Sigmoid colon (tissue), 7 donors: ENCODE data around the gene VAC14. TPM values are rescaled to one million over a fixed set of nuclear protein-coding genes. Genes with fewer than 3 reads are reported as not detected.
"Not testable (repeated sequence)": the region's sequence is repeated elsewhere in the genome, so short reads cannot be mapped to it uniquely, and the experiment has no call there.

Experiments
- DNase-seq: peaks from one replicate; pipeline ENCODE4 v3.0.0-alpha.2; 2019
- H3K27ac ChIP-seq, 4 donors: fragments of 200-600 bp; sonication (generic); one replicate each; pipeline ENCODE4 v1.5.1; 2016 to 2019; ENCODE audit warnings: mild to moderate bottlenecking in 1 of 4
- H3K27me3 ChIP-seq, 3 donors: fragments of 200-600 bp; sonication (generic); one replicate each; pipeline ENCODE4 v1.5.1; 2019; ENCODE audit warnings: mild to moderate bottlenecking in 1 of 3
- H3K36me3 ChIP-seq, 4 donors: fragments of 200-600 bp; sonication (generic); one replicate each; pipeline ENCODE4 v1.5.1; 2016 to 2019
- H3K4me1 ChIP-seq, 4 donors: fragments of 200-600 bp; sonication (generic); one replicate each; pipeline ENCODE4 v1.5.1; 2017 to 2019
- H3K4me3 ChIP-seq, 4 donors: fragments of 200-600 bp; sonication (generic); one replicate each; pipeline ENCODE4 v1.5.1; 2017 to 2019; ENCODE audit warnings: mild to moderate bottlenecking in 2 of 4, moderate library complexity in 1 of 4
- H3K9me3 ChIP-seq, 4 donors: fragments of 200-600 bp in 3 of 4; sonication (generic) in 3 of 4; one replicate each; pipeline versions ENCODE4 v1.5.1 to v1.6.1; 2013 to 2019
- EP300 ChIP-seq, 4 donors: sonication (generic); formaldehyde crosslinking; IDR thresholded peaks; one replicate each; pipeline ENCODE4 v1.6.1; 2017; ENCODE audit warnings: antibody characterized with exemption in 4 of 4
- POLR2A ChIP-seq, 2 donors: fragments of 450-650 bp; IDR thresholded peaks; one replicate each; pipeline ENCODE4 v1.6.1; 2016; ENCODE audit warnings: antibody characterized with exemption in 2 of 2, mild to moderate bottlenecking in 2 of 2, moderate library complexity in 2 of 2
- POLR2AphosphoS5 ChIP-seq, 4 donors: sonication (generic); formaldehyde crosslinking; IDR thresholded peaks; one replicate each; pipeline ENCODE4 v1.6.1; 2017; ENCODE audit warnings: antibody characterized with exemption in 4 of 4
- WGBS, 2 donors: extraction: QIAGEN DNeasy Blood & Tissue Kit; methylation state at CpG; one replicate each; pipeline ENCODE4 v1.1.7; 2013; 5-methylcytosine and 5-hydroxymethylcytosine counted together
- intact Hi-C: fragments of 100-400 bp; cut with DNase I; formaldehyde crosslinking; loops from one replicate; pipeline ENCODE4 v1.15.1; 2023
- polyA plus RNA-seq, 3 donors: library from polyadenylated mRNA; stranded (reverse); fragments of 200-250 nt; gene quantifications; one replicate each; pipeline ENCODE4 v1.2.3, GENCODE V29; 2013
- total RNA-seq, 4 donors: library from RNA; depleted of rRNA; stranded (reverse); fragments of >200 nt; gene quantifications; one replicate each; pipeline ENCODE4 v1.1.0, GENCODE V29; 2016
- TF ChIP-seq, protein P1 (sequence below), 4 experiments: fragments of 450-650 bp in 3 of 4; fragments of 200-600 bp in 1 of 4; IDR thresholded peaks; one replicate each; pipeline ENCODE4 v1.5.1; 2016 to 2019; ENCODE audit warnings: antibody characterized with exemption in 4 of 4, mild to moderate bottlenecking in 3 of 4, moderate library complexity in 2 of 4
- donor health status: healthy with polysubstance abuse.
- donor health status: Bipolar disorder and iron deficiency.
- donor health status: healthy.

VAC14 gene
- total and polyA plus RNA-seq, 7 donors = 16.8 to 36.2 (median 22.1) TPM

DNA sequence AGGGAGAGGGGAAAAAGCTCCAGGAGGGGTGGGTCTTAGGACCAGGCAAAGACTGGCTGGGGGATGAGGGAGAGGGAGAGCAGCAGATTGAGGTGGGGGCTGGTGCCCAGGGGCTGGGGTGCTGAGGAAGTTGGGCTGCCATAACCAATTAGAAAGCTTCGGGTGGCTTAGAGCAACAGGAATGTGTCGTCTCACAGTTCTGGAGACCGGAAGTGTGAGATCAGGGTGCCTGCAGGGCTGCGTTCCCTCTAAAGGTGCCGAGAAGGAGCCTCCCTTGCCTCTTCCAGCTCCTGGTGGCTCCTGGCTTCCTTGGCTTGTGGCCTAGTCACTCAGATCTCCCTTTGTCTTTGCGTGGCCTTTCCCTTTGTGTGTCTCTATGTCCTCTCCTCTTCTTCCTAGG is 152.4 kb downstream of the VAC14 start:
- Histone ChIP-seq H3K36me3 (no peaks in the 10 kb centered on the region), H3K4me1 (peaks cover 0 to 6% (median 0%) of the 10 kb centered on the region in 4 donors), H3K27me3 (no peaks in the 10 kb centered on the region), H3K9me3 (no peaks in the 10 kb centered on the region), H3K27ac (no peak overlapping the region), H3K4me3 (no peak overlapping the region)
- DNase-seq = no peak
- intact Hi-C loops = no loop called here
- WGBS, 2 donors = 91% methylated on average over 6 of the region's 6 CpGs
- no peak for TF ChIP-seq POLR2AphosphoS5 (IDR thresholded peaks at IDR 0.05)
- no peak for TF ChIP-seq POLR2A (IDR thresholded peaks at IDR 0.05)
- TF ChIP-seq, protein P1, sequence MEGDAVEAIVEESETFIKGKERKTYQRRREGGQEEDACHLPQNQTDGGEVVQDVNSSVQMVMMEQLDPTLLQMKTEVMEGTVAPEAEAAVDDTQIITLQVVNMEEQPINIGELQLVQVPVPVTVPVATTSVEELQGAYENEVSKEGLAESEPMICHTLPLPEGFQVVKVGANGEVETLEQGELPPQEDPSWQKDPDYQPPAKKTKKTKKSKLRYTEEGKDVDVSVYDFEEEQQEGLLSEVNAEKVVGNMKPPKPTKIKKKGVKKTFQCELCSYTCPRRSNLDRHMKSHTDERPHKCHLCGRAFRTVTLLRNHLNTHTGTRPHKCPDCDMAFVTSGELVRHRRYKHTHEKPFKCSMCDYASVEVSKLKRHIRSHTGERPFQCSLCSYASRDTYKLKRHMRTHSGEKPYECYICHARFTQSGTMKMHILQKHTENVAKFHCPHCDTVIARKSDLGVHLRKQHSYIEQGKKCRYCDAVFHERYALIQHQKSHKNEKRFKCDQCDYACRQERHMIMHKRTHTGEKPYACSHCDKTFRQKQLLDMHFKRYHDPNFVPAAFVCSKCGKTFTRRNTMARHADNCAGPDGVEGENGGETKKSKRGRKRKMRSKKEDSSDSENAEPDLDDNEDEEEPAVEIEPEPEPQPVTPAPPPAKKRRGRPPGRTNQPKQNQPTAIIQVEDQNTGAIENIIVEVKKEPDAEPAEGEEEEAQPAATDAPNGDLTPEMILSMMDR (IDR thresholded peaks at IDR 0.05) = no peak
- TF ChIP-seq EP300 (IDR thresholded peaks at IDR 0.05) = no peak

DNA sequence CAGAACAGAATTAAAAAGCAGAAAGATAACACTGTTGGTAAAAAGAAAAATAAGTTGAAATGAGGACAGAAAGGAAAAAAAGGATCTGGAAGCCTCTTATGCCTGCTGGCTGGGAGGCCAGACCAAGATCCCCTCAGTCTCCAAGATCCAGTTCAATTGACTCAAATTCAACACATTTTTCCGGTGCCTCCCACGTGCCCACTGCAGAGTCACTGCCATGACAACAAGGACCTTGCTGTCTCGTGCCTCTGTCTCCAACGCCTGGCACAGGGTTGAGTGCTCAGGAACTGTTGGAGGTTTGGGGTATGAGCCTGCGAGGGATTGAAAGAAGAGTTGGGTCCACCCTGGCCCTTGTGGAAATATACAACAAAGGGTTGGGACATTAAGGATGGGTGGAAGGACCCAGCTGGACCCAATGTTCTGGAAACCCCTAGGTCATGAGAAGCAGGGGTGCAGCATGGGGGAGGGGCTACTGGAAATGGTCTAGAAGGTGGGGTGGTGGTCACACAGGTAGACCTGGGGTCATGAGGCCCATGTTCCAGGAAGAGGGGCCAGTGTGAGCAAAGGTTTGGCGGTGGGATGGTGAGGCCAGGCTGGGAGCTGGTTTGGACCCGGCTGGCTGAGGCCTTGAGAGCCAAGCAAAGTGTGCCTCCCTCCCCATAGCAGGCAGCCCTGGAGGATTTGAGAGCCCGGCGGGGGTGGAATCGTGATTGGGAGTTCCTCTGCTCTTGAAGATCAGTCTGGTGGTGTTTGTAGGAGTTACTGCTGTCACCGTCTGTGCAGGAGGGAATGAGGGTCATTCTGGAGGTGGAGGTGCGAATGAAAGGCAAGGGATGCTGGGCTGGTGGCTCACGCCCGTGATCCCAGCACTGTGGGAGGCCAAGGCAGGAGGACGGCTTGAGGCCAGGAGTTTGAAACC is 153.3 kb downstream of the VAC14 start:
- H3K27me3 ChIP-seq = no peaks in the 10 kb centered on the region
- TF ChIP-seq, protein P1 (IDR thresholded peaks at IDR 0.05) = no peak
- TF ChIP-seq POLR2A (IDR thresholded peaks at IDR 0.05) (no peak), POLR2AphosphoS5 (IDR thresholded peaks at IDR 0.05) (no peak), EP300 (IDR thresholded peaks at IDR 0.05) (no peak)
- intact Hi-C loops = no loop called here
- H3K9me3 ChIP-seq = no peaks in the 10 kb centered on the region
- DNase-seq = no peak
- WGBS, 2 donors = 88 to 89% methylated on average over 15 of the region's 15 CpGs
- H3K4me1 ChIP-seq = peaks cover 0 to 6% (median 0%) of the 10 kb centered on the region in 4 donors
- no peaks in the 10 kb centered on the region for H3K36me3 ChIP-seq
- no peak overlapping the region for H3K4me3 ChIP-seq
- H3K27ac ChIP-seq = peak overlapping the region in 2 of 4 donors; percentile 9 to 65

DNA sequence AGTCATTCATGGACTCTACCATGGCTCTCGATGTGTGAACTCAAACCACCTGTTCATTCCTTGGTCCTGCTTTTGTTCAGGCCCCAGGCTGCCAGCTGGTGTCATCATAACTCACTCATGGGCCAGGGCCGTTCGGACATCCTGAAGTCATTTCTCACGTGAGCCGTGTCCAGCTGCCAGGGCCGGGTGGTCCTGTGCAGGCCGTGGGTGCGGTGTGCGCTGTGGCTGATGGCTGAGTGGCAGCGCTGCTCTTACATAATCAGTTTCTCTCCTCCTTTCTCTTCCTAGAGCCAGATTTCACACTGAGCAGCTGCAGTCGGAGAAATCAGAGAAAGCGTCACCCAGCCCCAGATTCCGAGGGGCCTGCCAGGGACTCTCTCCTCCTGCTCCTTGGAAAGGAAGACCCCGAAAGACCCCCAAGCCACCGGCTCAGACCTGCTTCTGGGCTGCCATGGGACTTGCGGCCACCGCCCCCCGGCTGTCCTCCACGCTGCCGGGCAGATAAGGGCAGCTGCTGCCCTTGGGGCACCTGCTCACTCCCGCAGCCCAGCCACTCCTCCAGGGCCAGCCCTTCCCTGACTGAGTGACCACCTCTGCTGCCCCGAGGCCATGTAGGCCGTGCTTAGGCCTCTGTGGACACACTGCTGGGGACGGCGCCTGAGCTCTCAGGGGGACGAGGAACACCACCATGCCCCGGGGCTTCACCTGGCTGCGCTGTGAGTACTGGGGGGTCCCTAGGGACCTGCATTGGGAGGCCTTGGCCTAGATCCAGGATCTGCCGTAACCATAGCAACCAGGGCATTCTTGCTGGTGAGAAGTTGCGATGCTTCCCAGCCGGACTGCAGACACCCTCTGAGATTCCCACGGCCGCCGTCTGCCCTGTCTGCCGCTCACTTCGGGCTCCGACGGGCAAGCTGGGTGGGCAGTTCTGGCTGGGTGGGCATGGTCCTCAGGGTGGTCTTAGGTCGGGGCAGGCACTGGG is 154.4 kb downstream of the VAC14 start, which contains the start of gene IL34:
Gene IL34, plus strand, starts transcription at position 300 of the 982 bp plus-strand sequence. Its CDS starts 389 bp downstream, at position 689.
- Histone ChIP-seq H3K4me1 (peaks cover 0 to 6% (median 0%) of the 10 kb centered on the region in 4 donors), H3K27me3 (no peaks in the 10 kb centered on the region), H3K9me3 (no peaks in the 10 kb centered on the region), H3K36me3 (no peaks in the 10 kb centered on the region), H3K4me3 (peak within 1 kb of the TSS in 1 of 4 donors; percentile 2), H3K27ac (peak within 1 kb of the TSS; percentile 7 to 65 (median 50))
- 86 to 87% methylated on average over 39 of the region's 39 CpGs for WGBS, 2 donors
- intact Hi-C loops = no loop called here
- TF ChIP-seq POLR2A (IDR thresholded peaks at IDR 0.05) = no peak
- peak; percentile 77 for DNase-seq

DNA sequence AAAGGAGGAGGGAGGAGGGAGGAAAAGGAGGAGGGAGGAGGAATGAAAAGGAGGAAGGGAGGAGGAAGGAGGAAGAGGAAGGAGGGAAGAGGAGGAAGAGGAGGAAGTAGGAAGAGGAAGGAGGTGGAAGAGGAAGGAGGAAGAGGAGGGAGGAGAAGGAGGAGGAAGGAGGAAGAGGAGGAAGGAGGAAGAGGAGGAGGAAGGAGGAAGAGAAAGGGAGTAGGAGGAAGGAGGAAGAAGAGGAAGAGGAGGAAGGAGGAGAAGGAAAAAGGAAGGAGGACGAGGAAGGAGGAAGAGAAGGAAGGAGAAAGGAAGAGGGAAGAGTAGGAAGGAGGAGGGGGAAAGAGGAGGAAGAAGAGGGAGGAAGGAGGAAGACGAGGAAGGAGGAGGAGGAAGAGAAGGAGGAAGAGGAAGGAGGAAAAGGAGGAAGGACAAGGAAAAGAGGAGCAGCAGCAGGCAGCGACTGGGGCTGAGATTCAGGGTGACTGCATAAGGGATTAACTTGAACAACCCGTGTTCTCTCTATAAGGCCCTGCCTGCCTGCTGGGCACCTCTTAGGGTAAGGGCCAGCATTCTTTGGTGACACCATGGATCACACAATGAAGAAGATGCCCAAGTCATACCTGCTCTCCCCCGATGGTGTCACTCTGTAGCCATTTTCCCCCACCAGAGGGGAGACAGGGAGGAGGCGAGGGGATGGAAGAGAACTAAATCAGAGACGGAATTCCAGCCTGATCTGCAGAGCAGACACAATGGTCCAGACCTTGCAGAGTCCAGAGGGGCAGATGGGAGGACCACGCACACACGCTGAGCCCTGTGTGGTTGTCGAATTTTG is 156.0 kb downstream of the VAC14 start:
- no peak overlapping the region for H3K4me3 ChIP-seq
- peaks cover 0 to 8% (median under 1%) of the 10 kb centered on the region in 4 donors for H3K4me1 ChIP-seq
- H3K36me3 ChIP-seq = no peaks in the 10 kb centered on the region
- no peak overlapping the region for H3K27ac ChIP-seq
- TF ChIP-seq POLR2A (IDR thresholded peaks at IDR 0.05) = no peak
- TF ChIP-seq EP300 (IDR thresholded peaks at IDR 0.05) = no peak
- no peak for TF ChIP-seq POLR2AphosphoS5 (IDR thresholded peaks at IDR 0.05)
- TF ChIP-seq, protein P1 (IDR thresholded peaks at IDR 0.05) = no peak
- intact Hi-C loops = no loop called here
- no peaks in the 10 kb centered on the region for H3K9me3 ChIP-seq
- 76% methylated on average over 10 of the region's 10 CpGs for WGBS, 2 donors
- no peak for DNase-seq
- no peaks in the 10 kb centered on the region for H3K27me3 ChIP-seq

DNA sequence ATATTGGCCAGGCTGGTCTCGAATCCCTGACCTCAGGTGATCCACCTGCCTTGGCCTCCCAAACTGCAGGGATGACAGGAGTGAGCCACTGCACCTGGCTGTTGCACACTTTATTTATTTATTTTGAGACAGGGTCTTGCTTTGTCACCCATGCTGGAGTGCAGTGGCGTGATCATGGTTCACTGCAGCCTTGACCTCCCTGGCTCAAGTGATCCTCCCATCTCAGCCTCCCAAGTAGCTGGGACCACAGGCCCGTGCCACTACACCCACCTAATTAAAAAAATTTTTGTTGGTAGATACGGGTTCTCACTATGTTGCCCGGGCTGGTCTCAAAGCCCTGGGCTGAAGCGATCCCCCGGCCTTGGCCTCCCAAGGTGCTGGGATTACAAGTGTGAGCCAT is 157.7 kb downstream of the VAC14 start:
- intact Hi-C loops = not testable (repeated sequence)
- 83 to 84% methylated on average over 7 of the region's 7 CpGs for WGBS, 2 donors

More for the DNA sequence above, 157.7 kb downstream of the VAC14 start:
- not testable (repeated sequence) for H3K27me3 ChIP-seq, H3K9me3 ChIP-seq, H3K4me3 ChIP-seq, DNase-seq, H3K36me3 ChIP-seq, H3K27ac ChIP-seq
- H3K4me1 ChIP-seq = peaks cover 0 to 23% (median 6%) of the 10 kb centered on the region in 4 donors
